ENCODE data around the gene GFOD1.

GRCh38 chr6:13375360-13375878 is 112.0 kb downstream of the GFOD1 start:
- TF ChIP-seq CTCF (IDR thresholded peaks at IDR 0.05) (no peak), POLR2A (IDR thresholded peaks at IDR 0.05) (no peak)

Data from ovary (tissue), 3 donors.